Measurements from ENCODE around the gene CDK14.
"Not testable (repeated sequence)": the region's sequence is repeated elsewhere in the genome, so short reads cannot be mapped to it uniquely, and the experiment has no call there.

Gene CDK14

DNA sequence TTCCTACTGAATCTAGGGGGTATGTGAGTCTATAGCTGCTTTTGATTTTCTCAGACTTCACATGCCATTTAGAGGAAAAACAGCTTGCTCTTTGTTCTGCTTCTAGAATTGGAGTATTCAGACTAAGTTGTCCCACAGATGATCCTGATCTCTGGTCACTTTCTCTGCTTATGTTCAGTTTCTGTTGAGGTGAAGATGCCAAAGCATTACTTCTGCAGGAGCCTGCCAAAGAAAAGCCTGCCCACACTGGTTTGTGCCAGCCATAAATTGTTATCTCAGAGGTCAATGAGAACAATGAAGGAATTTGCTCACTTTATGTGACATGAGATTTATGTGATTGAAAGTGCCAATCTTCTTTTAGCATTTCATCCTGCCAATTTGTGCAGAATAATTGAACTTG, 163.6 kb downstream of the CDK14 start:
- peaks cover 35 to 56% of the 10 kb centered on the region in 2 donors for H3K36me3 Mint-ChIP-seq
- DNase-seq = no peak
- H3K4me3 Mint-ChIP-seq = no peak overlapping the region
- no peaks in the 10 kb centered on the region for H3K27me3 Mint-ChIP-seq
- no peak overlapping the region for H3K27ac Mint-ChIP-seq
- no peak for ATAC-seq (replicated peaks)
- peaks cover 48 to 80% of the 10 kb centered on the region in 2 donors for H3K4me1 Mint-ChIP-seq
- peaks cover 3 to 9% of the 10 kb centered on the region in 2 donors for H3K9me3 Mint-ChIP-seq

DNA sequence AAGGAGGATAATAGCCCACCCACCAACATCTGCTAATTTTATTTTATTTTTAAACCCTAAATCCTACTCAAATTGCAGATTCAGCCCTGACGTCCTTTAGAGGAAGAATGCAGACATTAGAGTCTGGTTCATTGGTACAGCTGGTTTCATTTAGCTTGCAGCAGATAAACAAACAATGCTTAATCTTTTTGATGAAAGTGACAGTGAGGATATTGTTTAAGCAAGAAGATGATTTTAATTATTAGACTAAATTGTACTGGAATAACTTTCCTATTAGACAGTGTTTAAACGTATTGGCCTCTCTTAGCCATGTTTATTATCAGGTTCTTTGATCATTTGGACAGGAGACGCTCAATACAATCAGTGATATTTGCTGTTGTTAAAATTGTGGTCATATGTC, 164.8 kb downstream of the CDK14 start:
- Mint-ChIP-seq H3K9me3 (peaks cover 4 to 9% of the 10 kb centered on the region in 2 donors), H3K36me3 (peaks cover 41 to 62% of the 10 kb centered on the region in 2 donors), H3K4me3 (no peak overlapping the region), H3K27me3 (no peaks in the 10 kb centered on the region), H3K4me1 (peaks cover 49 to 85% of the 10 kb centered on the region in 2 donors), H3K27ac (no peak overlapping the region)
- ATAC-seq (replicated peaks) = no peak
- no peak for DNase-seq

DNA sequence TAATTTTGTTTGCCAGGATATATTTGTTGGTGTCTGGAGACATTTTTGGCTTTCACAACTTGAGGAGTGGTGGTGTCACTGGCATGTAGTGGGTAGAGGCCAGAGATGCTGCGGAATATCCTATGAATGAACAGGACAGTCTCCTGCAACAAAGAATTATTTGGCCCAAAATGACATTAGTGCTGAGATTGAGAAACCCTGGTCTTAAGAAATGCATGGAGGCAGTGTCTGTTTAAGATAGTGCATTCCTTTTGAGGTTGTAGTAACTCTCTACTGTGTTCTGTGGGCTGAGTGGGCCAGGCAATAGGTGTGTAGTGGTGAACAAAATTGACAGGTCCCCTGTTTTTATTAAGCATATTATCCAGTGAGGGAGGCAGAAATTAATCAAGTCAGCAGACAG, 165.5 kb downstream of the CDK14 start:
- H3K27me3 Mint-ChIP-seq = no peaks in the 10 kb centered on the region
- peaks cover 46 to 86% of the 10 kb centered on the region in 2 donors for H3K4me1 Mint-ChIP-seq
- H3K4me3 Mint-ChIP-seq = no peak overlapping the region
- no peak for DNase-seq
- peaks cover 43 to 67% of the 10 kb centered on the region in 2 donors for H3K36me3 Mint-ChIP-seq
- ATAC-seq (replicated peaks) = no peak
- H3K9me3 Mint-ChIP-seq = peaks cover 4 to 9% of the 10 kb centered on the region in 2 donors
- H3K27ac Mint-ChIP-seq = no peak overlapping the region

DNA sequence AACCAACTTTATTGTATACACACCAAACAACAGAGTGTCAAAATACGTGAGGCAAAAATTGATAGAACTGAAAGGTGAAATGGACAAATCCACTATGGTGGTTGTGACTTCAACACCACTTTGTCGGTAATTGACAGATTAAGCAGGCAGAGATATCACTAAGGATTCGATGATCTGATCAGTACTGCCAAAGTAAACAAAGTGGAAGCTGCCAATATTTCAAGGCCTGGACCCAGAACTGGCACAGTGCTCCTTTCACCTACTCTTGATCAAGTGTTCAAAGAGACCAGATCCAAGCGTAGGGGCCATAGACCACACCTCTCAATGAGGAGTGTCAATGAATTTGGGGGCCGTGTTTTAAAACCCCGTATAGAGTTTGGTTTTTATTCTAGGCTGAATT, 167.0 kb downstream of the CDK14 start:
- no peak overlapping the region for H3K27ac Mint-ChIP-seq
- H3K9me3 Mint-ChIP-seq = peaks cover 4 to 16% of the 10 kb centered on the region in 2 donors
- no peaks in the 10 kb centered on the region for H3K27me3 Mint-ChIP-seq
- ATAC-seq (replicated peaks) = no peak
- DNase-seq = no peak
- H3K4me3 Mint-ChIP-seq = no peak overlapping the region
- peaks cover 44 to 85% of the 10 kb centered on the region in 2 donors for H3K4me1 Mint-ChIP-seq
- H3K36me3 Mint-ChIP-seq = peaks cover 48 to 67% of the 10 kb centered on the region in 2 donors

DNA sequence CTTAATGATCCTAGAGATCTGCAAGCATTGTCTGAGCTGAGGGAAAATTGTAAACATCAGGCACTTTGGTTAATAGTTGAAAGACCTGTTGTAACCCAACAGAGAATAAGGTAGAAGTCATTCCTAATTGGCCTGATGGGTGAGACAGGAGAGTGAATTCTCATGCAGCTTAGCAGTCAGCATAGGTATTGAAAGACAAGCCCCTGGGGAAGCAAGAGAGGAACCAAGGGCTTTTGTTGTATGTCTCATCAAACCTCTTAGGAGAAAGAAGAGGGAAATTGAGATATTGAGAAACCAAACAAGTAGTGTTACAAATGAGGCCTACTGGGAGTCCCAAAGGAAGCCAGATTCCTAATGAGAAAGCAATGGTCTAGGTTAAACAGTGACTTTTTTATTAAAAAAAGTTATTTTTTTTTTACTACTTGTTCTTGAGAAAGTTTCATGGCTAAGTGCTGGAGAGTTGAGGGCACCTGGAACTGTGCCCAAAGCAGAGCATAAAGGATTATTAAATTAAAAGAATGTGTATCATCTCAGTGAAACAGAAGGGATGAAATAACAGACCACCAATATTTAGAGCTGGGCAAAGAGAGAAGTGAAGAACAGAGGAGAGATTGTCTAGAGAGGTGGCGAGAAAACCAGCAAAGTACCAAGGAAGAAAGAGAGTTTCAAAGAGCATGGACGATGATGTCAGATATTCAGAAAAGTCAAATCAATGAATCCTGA, 168.9 kb downstream of the CDK14 start:
- H3K4me3 Mint-ChIP-seq = no peak overlapping the region
- ATAC-seq (replicated peaks) (peak; percentile 74 to 92), DNase-seq (no peak)
- H3K27me3 Mint-ChIP-seq = no peaks in the 10 kb centered on the region
- H3K9me3 Mint-ChIP-seq = peaks cover 3 to 14% of the 10 kb centered on the region in 2 donors
- H3K36me3 Mint-ChIP-seq = peaks cover 51 to 68% of the 10 kb centered on the region in 2 donors
- H3K4me1 Mint-ChIP-seq = peaks cover 36 to 71% of the 10 kb centered on the region in 2 donors
- peak overlapping the region; percentile 33 for H3K27ac Mint-ChIP-seq

DNA sequence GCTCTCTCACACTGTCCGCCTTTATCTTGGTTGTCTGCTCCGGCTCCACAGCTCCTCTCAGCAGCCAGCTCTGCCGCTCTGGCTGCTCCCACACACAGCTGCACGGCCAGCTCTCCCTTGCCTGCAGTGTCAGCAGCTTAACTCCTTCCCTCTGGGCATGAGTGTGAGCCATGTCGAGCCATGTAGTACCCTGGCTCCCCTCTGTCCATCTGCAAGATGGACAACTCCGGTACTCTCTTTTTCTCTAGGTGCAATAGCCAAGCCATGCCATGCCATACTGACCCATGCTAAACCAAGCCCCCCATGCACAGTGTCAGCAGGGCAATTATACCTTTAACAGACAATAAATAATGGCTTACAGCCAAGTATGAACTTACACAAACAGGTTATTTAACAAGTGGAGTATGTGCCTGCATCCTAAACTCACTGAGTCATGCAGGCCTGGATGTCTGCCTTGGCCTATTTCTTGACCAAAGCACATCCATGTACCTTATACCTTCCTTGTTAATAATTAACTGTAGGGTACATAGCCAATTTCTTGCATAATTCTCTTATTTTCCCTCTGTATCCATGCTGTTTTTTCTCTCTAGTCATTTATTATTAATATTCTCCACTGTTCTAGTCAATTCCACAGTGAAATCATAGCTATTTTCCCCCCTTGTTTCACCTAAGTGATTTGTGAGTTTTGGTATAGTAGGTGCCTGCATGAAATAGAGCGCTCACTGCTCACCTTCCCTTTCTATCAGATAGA, 170.9 kb downstream of the CDK14 start:
- ATAC-seq (replicated peaks) = no peak
- Mint-ChIP-seq H3K4me1 (peaks cover 37 to 69% of the 10 kb centered on the region in 2 donors), H3K36me3 (peaks cover 63 to 73% of the 10 kb centered on the region in 2 donors)

DNA sequence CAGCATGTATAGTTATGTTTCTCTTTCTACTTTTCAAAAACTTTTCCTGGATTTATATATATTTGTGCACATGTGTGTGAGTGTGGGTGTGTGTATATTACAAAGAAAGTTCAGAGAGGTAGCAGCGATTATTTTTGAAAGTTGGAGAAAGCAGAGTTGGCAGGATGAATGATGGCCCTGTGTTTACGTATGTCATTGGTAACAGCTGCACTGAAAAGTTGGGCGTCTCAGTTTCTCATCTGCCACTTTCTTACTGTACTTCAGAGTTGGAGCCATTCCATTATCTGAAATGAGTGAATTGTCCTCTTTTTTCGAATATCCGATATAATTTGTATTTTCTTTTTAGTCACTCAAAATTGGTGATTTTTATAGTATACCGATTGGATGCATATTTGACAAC, 172.2 kb downstream of the CDK14 start:
- Mint-ChIP-seq H3K4me3 (no peak overlapping the region), H3K36me3 (peaks cover 59 to 68% of the 10 kb centered on the region in 2 donors), H3K27ac (no peak overlapping the region), H3K9me3 (peaks cover 16 to 26% of the 10 kb centered on the region in 2 donors), H3K4me1 (peaks cover 37 to 64% of the 10 kb centered on the region in 2 donors), H3K27me3 (no peaks in the 10 kb centered on the region)
- ATAC-seq (replicated peaks) (no peak), DNase-seq (no peak)

More for the DNA sequence above, 170.9 kb downstream of the CDK14 start:
- DNase-seq = no peak
- Mint-ChIP-seq H3K4me3 (no peak overlapping the region), H3K27me3 (no peaks in the 10 kb centered on the region), H3K27ac (peak overlapping the region; percentile 78), H3K9me3 (peaks cover 14 to 23% of the 10 kb centered on the region in 2 donors)

DNA sequence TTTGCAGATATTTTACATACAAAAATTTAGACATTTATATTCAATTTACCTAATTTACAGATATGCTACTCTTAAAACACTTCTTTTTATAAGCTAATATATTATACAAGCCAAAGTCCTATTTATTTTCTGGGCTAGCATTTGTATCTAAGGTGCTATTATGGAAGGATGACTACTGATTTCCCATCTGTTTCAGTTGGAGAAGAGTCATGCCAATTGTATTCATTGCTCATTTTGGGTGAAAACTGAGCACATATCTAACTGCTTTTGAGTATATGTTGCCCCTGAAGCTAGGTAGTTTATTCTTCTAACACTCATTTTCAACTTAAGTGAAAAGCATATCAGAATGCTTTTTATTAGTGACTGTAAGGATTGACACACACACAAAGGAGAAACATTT, 172.9 kb downstream of the CDK14 start:
- Mint-ChIP-seq H3K27me3 (no peaks in the 10 kb centered on the region), H3K9me3 (peaks cover 16 to 26% of the 10 kb centered on the region in 2 donors), H3K4me1 (peaks cover 33 to 59% of the 10 kb centered on the region in 2 donors), H3K36me3 (peaks cover 62 to 75% of the 10 kb centered on the region in 2 donors), H3K27ac (no peak overlapping the region), H3K4me3 (no peak overlapping the region)
- DNase-seq = no peak
- ATAC-seq (replicated peaks) = no peak

DNA sequence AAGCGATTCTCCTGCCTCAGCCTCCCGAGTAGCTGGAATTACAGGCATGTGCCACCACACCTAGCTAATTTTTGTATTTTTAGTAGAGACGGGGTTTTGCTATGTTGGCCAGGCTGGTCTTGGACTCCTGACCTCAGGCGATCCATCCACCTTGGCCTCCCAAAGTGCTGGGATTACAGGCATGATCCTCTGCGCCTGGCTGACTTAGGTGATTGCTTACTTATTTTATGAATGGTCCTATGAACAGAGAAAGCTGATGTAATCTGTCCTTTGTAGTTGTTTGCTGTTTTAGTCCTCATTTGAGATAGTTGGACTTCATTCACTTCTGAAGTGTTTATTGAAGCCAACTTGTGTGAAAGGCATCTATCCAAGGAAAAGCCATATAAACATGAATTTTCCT, 173.4 kb downstream of the CDK14 start:
- not testable (repeated sequence) for DNase-seq; H3K27me3 Mint-ChIP-seq; H3K4me3 Mint-ChIP-seq; ATAC-seq (replicated peaks)
- H3K36me3 Mint-ChIP-seq = peaks cover 64 to 77% of the 10 kb centered on the region in 2 donors
- H3K9me3 Mint-ChIP-seq = peaks cover 18 to 28% of the 10 kb centered on the region in 2 donors
- H3K27ac Mint-ChIP-seq = peak overlapping the region; percentile 16
- peaks cover 28 to 55% of the 10 kb centered on the region in 2 donors for H3K4me1 Mint-ChIP-seq

DNA sequence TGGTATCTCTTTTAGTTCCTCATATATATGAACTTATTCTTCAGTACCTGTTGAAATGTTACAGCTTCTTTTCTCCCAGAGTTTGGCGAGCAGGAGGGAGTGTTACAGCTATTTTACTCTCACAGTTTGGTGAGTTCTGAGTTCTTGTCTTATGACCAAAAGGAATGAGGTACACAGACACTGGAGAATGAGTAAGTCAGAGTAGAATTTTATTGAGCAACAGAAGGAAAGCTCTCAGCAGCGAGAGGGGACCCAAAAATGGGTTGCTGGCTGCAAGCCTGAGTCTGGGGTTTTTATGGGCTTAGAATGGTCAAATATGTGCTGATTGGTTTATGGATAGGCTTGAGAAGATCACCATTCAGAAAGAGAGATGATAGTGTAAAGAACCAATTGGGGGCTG, 175.2 kb downstream of the CDK14 start:
- ATAC-seq (replicated peaks) (no peak), DNase-seq (no peak)
- Mint-ChIP-seq H3K9me3 (peaks cover 16 to 32% of the 10 kb centered on the region in 2 donors), H3K27ac (peak overlapping the region; percentile 27), H3K27me3 (no peaks in the 10 kb centered on the region), H3K4me3 (no peak overlapping the region), H3K36me3 (peaks cover 64 to 73% of the 10 kb centered on the region in 2 donors), H3K4me1 (peaks cover 21 to 45% of the 10 kb centered on the region in 2 donors)

DNA sequence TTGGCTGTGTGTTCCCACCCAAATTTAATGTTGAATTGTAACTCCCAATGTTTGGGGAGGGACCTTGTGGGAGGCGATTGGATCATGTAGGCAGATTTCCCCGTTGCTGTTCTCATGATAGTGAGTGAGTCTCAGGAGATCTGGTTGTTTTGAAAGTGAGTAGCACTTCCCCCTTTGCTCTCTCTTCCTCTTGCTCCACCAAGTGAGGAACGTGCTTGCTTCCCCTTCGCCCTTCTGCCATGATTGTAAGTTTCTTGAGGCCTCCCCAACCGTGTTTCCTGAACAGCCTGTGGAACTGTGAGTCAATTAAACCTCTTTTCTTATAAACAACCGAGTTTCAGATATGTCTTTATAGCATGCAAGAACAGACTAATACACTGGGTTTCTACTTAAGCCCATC, 176.3 kb downstream of the CDK14 start:
- Mint-ChIP-seq H3K36me3 (peaks cover 53 to 62% of the 10 kb centered on the region in 2 donors), H3K9me3 (peaks cover 16 to 24% of the 10 kb centered on the region in 2 donors), H3K4me1 (peaks cover 14 to 37% of the 10 kb centered on the region in 2 donors), H3K27me3 (no peaks in the 10 kb centered on the region), H3K4me3 (no peak overlapping the region), H3K27ac (peak overlapping the region; percentile 74)
- ATAC-seq (replicated peaks) = peak; percentile 86 to 97
- peak; percentile 54 for DNase-seq

DNA sequence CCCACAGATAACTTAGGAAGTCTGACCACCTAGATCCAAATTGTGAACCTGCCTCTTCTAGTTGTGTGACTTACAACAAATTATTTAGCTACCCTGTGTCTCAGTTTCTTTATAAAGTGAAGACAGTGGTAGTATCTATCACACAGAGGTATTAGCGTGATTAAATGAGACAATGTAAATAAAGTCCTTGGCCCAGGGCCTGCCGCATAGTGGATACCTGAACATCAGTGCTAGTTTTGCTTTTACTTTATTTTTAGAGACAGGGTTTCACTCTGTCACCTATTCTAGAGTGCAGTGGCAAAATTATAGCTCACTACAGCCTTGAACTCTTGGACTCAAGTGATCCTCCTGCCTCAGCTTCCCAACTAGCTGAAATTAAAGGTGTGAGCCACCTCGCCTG, 177.1 kb downstream of the CDK14 start:
- H3K27ac Mint-ChIP-seq = no peak overlapping the region
- peaks cover 16 to 23% of the 10 kb centered on the region in 2 donors for H3K9me3 Mint-ChIP-seq
- H3K4me3 Mint-ChIP-seq = no peak overlapping the region
- no peaks in the 10 kb centered on the region for H3K27me3 Mint-ChIP-seq
- DNase-seq (no peak), ATAC-seq (replicated peaks) (no peak)
- H3K4me1 Mint-ChIP-seq = peaks cover 14 to 30% of the 10 kb centered on the region in 2 donors
- peaks cover 46 to 53% of the 10 kb centered on the region in 2 donors for H3K36me3 Mint-ChIP-seq

DNA sequence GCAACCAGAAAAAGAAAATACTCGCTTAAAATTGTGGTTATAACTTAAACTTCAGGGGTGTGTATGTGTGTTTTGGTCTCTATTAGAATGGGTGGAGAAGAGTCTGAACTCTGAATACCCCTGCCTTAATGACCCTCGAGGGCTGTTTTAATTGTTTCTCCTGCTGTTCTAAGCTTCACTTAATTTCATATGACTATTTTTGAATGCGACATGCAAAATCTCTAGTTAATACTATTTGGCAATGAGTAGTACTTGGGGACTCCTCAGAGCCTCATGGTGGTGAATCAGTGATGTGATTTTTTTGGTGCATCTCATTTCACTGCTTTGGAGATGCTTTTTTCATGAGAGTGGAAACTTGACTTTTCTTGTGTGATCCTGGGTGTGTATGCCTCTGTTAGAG, 178.6 kb downstream of the CDK14 start:
- no peak overlapping the region for H3K4me3 Mint-ChIP-seq
- DNase-seq = no peak
- H3K4me1 Mint-ChIP-seq = peaks cover 14 to 30% of the 10 kb centered on the region in 2 donors
- peaks cover 37 to 42% of the 10 kb centered on the region in 2 donors for H3K36me3 Mint-ChIP-seq
- ATAC-seq (replicated peaks) = no peak
- peak overlapping the region; percentile 39 for H3K27ac Mint-ChIP-seq
- no peaks in the 10 kb centered on the region for H3K27me3 Mint-ChIP-seq
- peaks cover 18 to 23% of the 10 kb centered on the region in 2 donors for H3K9me3 Mint-ChIP-seq

DNA sequence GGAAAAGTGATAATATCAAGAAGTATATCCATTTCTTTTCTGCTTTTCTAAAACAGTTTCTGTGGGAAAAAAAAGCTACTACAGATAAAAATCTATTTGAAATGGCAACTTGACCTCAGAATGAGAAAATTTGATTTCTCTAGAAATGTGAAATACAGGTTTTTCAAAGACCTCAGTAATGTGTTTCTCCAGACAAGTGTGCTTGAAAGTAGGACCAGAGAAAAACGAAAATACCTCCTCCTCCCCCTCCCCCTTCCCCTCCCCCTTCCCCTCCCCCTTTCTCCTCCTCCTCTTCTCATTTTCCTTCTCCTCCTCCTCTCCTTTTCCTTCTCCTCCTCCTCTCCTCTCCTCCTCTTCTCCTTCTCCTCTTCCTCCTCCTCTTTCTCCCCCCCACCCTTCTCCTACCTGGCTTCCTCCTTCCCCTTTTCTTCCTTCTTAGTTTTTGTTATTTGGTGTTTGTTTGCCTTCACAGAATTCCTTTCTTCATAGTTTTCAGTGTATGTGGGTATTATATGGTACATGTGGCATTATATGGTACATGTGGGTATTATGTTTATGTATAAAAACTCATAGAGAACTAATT, 179.4 kb downstream of the CDK14 start:
- Mint-ChIP-seq H3K9me3 (peaks cover 18 to 21% of the 10 kb centered on the region in 2 donors), H3K27ac (no peak overlapping the region), H3K27me3 (no peaks in the 10 kb centered on the region), H3K36me3 (peaks cover 37 to 42% of the 10 kb centered on the region in 2 donors), H3K4me1 (peaks cover 14 to 30% of the 10 kb centered on the region in 2 donors), H3K4me3 (no peak overlapping the region)
- DNase-seq = no peak
- no peak for ATAC-seq (replicated peaks)

Data from stimulated activated naive B cell treated with anti-CD40 and anti-IgM and Interleukin-4, amounts not matched to agents 10 μg/mL and 1 μg/mL and 100 μg/mL, for 72 hours (primary cell).